HPDE6-E6E7 (cell line): Measurements from ENCODE around the gene TLE4.

Experiments
- DNase-seq: peaks from one replicate; pipeline ENCODE4 v3.0.0; 2011; ENCODE audit warnings: missing footprints; ENCODE audit errors: extremely low spot score

TLE4 gene

GRCh38 chr9:79663300-79663699, 91.5 kb downstream of the TLE4 start:
- no peak for DNase-seq

- no peak for DNase-seq
Measured at GRCh38 chr9:79663878-79664277, 92.1 kb downstream of the TLE4 start.

- DNase-seq, result no peak
Measured at GRCh38 chr9:79664375-79664831, 92.6 kb downstream of the TLE4 start.

DNA sequence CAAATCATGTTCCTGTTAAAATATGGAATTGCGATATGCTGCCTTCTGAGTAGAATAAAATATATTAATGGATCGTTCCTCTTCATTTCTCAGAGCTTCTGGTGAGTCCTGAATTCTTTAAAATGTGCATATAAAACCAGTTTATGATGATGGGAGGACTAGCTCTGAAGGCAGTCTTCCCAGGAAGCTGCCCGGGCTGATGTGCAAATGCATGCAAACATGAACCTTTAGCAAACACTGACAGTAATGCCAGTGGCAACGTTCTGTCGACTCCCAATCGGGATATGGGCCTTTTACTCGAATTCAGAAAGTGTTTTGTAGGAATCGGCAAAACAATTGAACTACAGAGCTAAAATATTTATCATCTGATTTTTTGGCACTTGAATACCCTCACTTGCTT, 93.6 kb downstream of the TLE4 start:
- DNase-seq, result no peak

GRCh38 chr9:79665931-79666330, 94.2 kb downstream of the TLE4 start:
- DNase-seq, result no peak

DNA sequence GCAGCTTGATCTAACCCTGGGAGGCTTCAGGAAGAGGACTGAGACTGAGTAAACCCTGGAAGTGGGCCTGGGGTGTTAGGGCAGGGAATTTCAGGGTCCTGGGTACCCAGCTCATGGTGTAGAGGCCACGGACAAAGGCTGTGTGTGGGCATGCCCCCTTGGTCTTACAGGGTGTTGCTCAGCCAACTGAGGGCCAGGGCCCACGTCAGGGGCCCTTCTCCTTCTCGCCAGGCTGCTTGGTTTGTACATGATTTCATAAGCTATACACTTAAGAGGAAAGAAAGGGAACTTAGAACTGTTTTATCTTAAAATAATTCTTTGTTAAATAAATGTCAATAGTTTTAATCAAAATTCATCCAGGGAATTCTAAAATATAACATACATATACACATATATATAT, 95.4 kb downstream of the TLE4 start:
- DNase-seq, result no peak

DNA sequence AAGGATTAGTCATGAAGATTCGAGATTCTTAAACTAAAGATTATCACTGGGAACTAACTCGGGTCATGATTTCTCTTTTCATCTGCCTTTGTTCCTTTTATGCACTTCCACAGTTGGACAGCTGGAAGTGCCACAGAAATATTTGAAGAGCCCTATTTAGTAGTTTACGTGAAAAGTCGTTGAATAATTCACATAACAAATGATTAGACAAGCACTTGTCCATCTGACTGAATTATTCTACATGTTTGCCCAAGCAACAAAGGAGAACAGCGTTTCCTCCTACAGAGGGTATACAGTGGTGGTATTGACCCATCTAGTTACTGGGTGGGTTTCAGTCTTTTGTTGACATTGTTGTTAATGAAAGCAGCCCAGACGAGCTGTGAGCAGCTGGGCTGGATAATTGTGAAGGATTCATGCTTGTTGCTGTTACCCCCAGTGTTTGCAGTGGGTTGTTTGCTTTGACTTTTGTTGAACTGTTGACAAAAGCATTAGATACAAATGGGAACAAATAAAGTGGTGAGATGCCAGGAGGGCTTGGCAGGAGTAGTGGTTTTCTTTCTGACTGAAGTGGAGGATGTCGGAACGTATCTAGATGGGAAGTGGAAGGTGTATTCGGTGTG, 96.2 kb downstream of the TLE4 start:
- no peak for DNase-seq

- no peak for DNase-seq
Measured at GRCh38 chr9:79668956-79669355, 97.2 kb downstream of the TLE4 start.

DNA sequence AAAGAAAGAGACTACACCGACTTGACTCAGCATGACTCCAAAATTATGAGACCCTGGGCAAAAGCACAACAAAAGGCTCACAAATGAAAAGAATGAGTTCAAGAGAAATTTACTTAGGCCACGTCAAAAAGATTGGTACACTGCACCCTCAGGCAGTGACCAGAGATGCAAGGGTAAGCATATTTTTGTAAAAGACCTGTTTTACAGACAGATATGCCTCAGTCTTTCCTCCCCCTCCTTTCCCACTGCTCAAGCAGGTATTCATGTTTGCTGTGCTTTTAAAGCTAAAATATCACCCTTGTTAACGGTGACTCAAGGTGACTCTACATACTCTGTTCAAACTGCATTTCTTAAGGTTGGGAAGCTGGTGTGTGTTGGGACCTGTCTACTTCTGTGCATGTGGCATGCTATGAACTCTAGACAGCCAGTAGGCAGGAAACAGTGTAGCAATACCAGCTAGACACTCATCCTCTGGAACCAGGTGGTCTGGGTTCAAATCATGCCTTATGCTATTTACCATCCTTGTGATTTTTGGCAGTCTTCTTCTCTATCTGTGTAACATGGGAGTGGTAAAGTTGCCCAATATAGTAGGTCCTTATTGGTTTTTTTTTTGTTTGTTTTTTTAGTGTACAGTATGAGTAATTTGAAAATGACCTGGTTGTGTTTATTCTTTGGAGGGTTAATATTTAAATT, 98.7 kb downstream of the TLE4 start:
- DNase-seq, result peak; percentile 85

DNA sequence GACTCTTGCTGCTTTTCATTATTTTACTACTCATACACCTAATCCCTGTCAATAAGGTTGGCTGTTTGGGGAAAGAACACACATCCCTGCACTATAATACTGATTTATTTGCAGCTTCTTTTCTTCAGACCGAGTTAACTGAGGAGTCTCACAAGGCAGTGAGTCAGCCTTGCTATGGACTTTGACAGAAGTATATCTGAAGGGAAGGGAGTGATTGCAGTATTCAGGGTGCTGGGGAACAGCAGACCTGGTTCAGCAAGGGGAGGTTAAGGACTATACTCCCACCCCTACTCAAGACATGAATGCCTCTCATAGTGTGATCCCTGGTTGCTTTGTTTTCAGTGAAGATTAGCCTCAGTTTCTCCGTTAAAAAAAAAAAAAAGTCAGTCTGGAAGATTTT, 99.8 kb downstream of the TLE4 start:
- DNase-seq, result peak; percentile 21

DNA sequence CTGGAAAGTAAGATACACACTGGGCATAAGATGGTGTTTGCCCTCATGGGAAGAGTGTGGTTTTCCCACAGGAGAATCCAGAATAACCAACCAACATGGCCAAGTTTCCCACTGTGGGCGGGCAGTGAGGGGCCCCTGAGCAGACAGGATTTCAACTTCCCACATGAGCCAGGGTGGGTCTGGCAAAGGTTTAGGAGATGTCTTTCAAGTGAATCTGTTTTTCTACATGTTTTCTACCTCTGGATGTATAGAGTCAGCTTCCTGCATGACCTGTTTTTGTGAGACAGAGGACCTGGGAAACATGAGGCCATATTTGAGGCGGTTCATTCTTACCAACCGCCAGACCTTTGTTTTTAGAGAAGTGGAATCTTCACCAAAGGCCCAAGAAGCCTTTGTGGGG, 100.5 kb downstream of the TLE4 start:
- no peak for DNase-seq

DNA sequence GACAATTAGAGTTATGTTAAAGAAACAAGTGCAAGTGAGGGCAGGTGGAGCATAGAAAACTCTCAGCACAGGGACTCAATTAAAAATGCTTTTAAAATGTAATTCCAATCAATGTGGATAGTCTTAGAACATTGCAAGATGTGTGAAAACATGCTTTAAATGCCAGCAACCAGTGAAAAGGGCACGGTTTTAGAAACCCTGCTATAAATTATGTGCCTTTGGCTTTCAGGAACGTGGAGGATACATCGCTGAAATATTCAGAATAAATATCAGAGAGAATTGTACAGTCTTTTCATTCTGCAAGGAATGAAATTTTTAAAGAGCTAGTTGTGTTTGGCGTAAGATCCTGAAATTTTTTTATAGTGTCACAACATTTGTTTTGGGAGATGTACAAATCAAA, 101.1 kb downstream of the TLE4 start:
- DNase-seq, result no peak

DNA sequence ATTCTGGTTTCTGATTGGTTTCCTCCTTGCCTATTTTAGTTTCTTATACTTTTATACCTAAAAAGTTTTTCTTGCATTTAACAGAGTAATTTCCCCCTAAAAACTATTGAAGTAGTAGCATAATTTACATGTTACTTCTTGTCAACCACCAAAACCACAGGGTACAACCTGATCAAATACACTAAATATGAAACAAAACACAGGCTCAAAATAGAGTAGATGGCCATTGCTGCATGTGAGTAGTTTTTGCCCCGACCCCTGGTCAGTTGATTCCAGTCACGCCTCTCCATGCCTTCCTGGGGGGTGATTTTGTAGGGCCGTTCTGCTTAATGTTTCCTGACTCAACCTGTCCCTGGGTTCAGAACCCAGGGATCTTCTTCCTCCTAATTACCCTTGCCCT, 101.8 kb downstream of the TLE4 start:
- DNase-seq, result no peak

- no peak for DNase-seq
Measured at GRCh38 chr9:79674052-79674777, 102.5 kb downstream of the TLE4 start.

- DNase-seq, result no peak
Measured at GRCh38 chr9:79681576-79681975, 109.8 kb downstream of the TLE4 start.

- DNase-seq, result no peak
Measured at GRCh38 chr9:79682076-79682736, 110.4 kb downstream of the TLE4 start.

- DNase-seq, result no peak
Measured at GRCh38 chr9:79684059-79684458, 112.3 kb downstream of the TLE4 start.

GRCh38 chr9:79684711-79685575, 113.2 kb downstream of the TLE4 start:
- no peak for DNase-seq

DNA sequence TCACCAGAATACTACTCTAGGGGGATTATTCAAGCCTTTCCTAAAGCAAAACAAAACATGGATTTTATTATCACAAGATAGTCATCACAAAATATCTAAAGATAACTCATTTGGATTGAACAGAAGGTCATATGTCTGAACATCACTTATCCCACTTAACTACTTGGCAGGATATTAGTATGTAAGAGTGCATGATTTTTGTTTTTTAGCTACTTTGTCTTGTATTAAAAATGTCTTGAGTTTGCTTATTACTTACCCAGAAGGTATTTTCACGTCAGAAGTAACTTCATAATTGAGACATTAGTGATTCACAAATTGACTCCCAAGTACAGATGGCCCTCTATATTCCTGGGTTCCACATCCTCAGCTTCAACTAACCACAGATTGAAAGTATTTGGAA, 113.8 kb downstream of the TLE4 start:
- DNase-seq, result no peak

DNA sequence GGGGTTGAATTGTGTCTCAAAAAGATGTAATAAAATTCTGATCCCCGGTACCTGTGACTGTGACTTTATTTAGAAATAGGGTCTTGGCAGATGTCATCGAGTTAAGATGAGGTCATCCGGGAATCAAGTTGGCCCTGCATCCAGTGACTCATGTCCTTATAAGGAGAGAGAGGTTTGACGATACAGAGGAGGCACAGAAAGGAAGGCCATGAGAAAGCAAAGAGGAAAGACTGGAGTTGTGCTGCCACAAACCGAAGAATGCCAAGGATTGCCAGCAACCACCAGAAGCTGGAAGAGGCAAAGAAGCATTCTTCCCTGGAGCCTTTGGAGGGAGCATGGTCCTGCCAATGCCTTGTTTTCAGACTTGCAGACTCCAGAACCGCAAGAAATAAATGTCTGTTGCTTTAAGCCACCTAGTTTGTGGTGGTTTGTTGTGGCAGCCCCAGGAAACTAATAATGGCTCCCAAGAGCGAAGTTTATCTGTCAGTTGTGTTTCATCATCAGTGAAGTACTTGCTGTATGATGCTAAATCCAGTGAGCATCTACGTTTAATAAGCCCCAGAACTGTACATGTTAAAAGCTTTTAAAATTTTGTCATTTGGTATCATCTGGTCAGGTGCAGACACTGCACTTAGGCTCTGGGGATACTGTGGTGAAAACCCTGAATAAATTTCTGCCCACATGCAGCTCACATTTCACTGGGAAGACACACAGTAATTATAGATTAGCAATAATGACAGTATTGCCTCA, 114.8 kb downstream of the TLE4 start:
- no peak for DNase-seq

GRCh38 chr9:79687131-79687447, 115.3 kb downstream of the TLE4 start:
- no peak for DNase-seq
